Testis (tissue), 2 donors: ENCODE measurements around the gene SHISA2.

Source experiments
- CTCF ChIP-seq, 3 experiments: fragments of 450-650 bp in 2 of 3; fragments of 200-600 bp in 1 of 3; sonication (generic) in 1 of 3; IDR thresholded peaks; one replicate each; pipeline ENCODE4 v1.5.1; 2016 to 2019; ENCODE audit warnings: antibody characterized with exemption in 3 of 3, mild to moderate bottlenecking in 2 of 3, moderate library complexity in 1 of 3
- POLR2A ChIP-seq: fragments of 450-650 bp; IDR thresholded peaks from one replicate; pipeline ENCODE4 v1.6.1; 2017; ENCODE audit warnings: antibody characterized with exemption, mild to moderate bottlenecking, moderate library complexity

GRCh38 chr13:26010487-26011207 lies 41.2 kb downstream of the SHISA2 start:
- no peak for TF ChIP-seq CTCF (IDR thresholded peaks at IDR 0.05)
- no peak for TF ChIP-seq POLR2A
